Endothelial cell (in vitro differentiated cells): ENCODE data around the gene SLC28A3. TPM values are rescaled to one million over a fixed set of nuclear protein-coding genes. Genes with fewer than 3 reads are reported as not detected.
A peak's percentile ranks its signal among the peaks of the same experiment; 100 is the strongest.

ENCODE experiments used
- DNase-seq: peaks from one replicate; pipeline ENCODE4 v3.0.0; 2021; ENCODE audit warnings: low spot score
- H3K27ac Mint-ChIP-seq: one replicate; pipeline ENCODE4 v1.8.0; 2021; ENCODE audit warnings: mixed read lengths, inconsistent platforms; ENCODE audit not compliant: unreplicated experiment
- H3K27me3 Mint-ChIP-seq: one replicate; pipeline ENCODE4 v1.8.0; 2021; ENCODE audit warnings: mild to moderate bottlenecking, moderate library complexity, mixed read lengths, inconsistent platforms; ENCODE audit not compliant: unreplicated experiment
- H3K36me3 Mint-ChIP-seq: one replicate; pipeline ENCODE4 v1.8.0; 2021; ENCODE audit warnings: mild to moderate bottlenecking, low read depth, mixed read lengths, inconsistent platforms; ENCODE audit not compliant: unreplicated experiment
- H3K4me1 Mint-ChIP-seq: one replicate; pipeline ENCODE4 v1.8.0; 2021; ENCODE audit warnings: mild to moderate bottlenecking, mixed read lengths, inconsistent platforms; ENCODE audit not compliant: unreplicated experiment
- H3K4me3 Mint-ChIP-seq: one replicate; pipeline ENCODE4 v1.8.0; 2021; ENCODE audit warnings: mild to moderate bottlenecking, mixed read lengths, inconsistent platforms; ENCODE audit not compliant: unreplicated experiment
- H3K9me3 Mint-ChIP-seq: one replicate; pipeline ENCODE4 v1.8.0; 2021; ENCODE audit warnings: mixed read lengths, inconsistent platforms; ENCODE audit not compliant: unreplicated experiment
- total RNA-seq: library from RNA; stranded (reverse); fragmentation: NEBNext Ultra II Directional; extraction: Animal tissue kit (Norgen Biotek cat#: 25700); gene quantifications from one replicate; pipeline ENCODE4 v1.2.1, GENCODE V29; 2021; ENCODE audit not compliant: unreplicated experiment
- TF ChIP-seq, protein P1 (sequence below): fragments of 200-600 bp; sonication (generic); IDR thresholded peaks from one replicate; pipeline ENCODE4 v1.5.0; 2021; ENCODE audit warnings: antibody characterized with exemption; ENCODE audit not compliant: unreplicated experiment

The SLC28A3 gene
- total RNA-seq, 1 donor from 2014 or later, result 0.26 TPM

DNA sequence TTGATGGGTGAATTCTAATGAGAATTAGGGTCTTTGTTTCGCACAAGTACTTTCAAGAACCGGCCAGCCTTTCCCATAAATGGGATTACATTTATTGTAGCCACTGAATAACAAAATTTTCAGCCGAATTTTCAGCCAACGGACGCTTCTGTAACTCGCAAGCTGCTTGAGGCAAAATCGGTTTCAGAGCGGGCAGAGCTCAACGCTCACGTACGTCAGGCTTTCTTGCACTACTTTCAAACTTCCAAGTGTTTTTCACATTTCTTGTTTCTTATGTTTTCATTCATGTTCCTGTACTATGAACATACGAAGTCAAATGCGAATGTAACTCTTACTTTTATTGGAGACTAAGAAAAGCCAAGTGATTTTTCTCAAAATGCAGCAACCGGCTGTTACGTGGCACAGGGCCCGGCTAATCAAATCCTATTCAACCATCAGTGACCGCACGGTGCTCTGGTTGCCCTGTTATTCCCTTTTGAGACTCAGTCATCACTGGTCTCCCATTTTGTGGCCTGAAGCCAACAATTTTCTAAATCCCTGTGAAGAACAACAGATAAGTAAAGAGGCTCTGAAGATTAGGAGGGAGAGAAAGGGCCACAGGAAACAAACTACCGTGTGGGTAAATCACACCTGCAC lies 68.5 kb downstream of the SLC28A3 start:
- Mint-ChIP-seq H3K4me3 (peak overlapping the region; percentile 56), H3K27ac (no peak overlapping the region), H3K36me3 (no peaks in the 10 kb centered on the region), H3K9me3 (no peaks in the 10 kb centered on the region), H3K4me1 (peaks cover 5% of the 10 kb centered on the region), H3K27me3 (no peaks in the 10 kb centered on the region)
- DNase-seq, result no peak
- TF ChIP-seq, protein P1, sequence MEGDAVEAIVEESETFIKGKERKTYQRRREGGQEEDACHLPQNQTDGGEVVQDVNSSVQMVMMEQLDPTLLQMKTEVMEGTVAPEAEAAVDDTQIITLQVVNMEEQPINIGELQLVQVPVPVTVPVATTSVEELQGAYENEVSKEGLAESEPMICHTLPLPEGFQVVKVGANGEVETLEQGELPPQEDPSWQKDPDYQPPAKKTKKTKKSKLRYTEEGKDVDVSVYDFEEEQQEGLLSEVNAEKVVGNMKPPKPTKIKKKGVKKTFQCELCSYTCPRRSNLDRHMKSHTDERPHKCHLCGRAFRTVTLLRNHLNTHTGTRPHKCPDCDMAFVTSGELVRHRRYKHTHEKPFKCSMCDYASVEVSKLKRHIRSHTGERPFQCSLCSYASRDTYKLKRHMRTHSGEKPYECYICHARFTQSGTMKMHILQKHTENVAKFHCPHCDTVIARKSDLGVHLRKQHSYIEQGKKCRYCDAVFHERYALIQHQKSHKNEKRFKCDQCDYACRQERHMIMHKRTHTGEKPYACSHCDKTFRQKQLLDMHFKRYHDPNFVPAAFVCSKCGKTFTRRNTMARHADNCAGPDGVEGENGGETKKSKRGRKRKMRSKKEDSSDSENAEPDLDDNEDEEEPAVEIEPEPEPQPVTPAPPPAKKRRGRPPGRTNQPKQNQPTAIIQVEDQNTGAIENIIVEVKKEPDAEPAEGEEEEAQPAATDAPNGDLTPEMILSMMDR, result no peak

DNA sequence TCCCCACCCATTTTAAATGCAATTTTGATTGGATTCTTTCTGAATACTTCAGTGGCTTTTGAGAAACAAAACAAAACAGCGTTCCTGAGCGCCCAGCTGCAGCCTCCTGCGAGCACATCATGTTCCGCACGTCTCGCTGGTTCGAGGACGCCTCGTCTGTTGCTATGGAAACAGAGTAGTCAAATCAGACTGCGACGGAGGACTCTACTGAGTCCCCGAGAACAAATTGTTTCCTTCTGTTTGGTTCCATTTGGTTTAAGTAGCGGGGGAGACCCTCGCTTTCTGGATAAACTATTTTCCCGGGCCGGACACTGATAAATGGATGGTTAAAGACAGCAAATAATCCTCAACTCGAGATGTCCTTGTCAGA lies 69.0 kb downstream of the SLC28A3 start:
- Mint-ChIP-seq H3K36me3 (no peaks in the 10 kb centered on the region), H3K4me1 (peaks cover 5% of the 10 kb centered on the region)

DNA sequence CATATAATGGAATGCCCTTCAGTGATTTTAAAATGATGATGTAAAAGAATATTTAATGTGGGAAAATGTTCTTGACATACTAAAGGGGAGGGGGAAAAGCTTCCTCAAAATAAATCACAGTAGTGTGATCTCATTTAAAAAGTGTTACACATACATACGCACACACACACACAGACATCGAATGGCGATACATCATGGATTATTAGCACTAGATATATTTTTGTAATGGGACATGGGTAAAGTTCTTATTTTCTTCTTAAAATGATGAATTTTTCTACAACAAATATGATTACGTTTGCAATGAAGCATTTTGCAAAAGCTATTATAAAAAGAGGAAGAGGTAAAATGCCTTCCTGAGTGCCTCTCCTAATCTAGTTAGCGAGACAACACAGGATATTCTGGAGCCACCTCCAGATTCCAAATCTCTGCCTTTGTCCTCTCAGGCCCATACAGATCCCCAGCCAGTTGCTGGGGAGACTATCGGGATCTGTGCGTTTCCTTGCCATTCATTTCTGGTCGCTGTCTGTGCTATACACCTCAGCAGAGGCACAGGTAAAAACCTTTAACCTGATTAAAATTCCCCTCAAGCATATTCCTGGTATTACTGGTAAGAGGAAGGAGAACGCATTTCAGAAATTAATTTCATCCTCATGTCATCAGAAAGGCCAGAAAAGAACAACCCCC lies 69.6 kb downstream of the SLC28A3 start:
- Mint-ChIP-seq H3K27ac (peak overlapping the region; percentile 64), H3K4me3 (peak overlapping the region; percentile 56), H3K27me3 (peaks cover 4% of the 10 kb centered on the region), H3K4me1 (peaks cover 5% of the 10 kb centered on the region), H3K36me3 (no peaks in the 10 kb centered on the region), H3K9me3 (no peaks in the 10 kb centered on the region)
- TF ChIP-seq, protein P1, result no peak
- DNase-seq, result no peak

More for the DNA sequence above, 69.0 kb downstream of the SLC28A3 start:
- no peaks in the 10 kb centered on the region for H3K9me3 Mint-ChIP-seq
- H3K27ac Mint-ChIP-seq, result peak overlapping the region; percentile 64
- no peaks in the 10 kb centered on the region for H3K27me3 Mint-ChIP-seq
- TF ChIP-seq, protein P1, result no peak
- DNase-seq, result peak; percentile 50
- H3K4me3 Mint-ChIP-seq, result peak overlapping the region; percentile 56

DNA sequence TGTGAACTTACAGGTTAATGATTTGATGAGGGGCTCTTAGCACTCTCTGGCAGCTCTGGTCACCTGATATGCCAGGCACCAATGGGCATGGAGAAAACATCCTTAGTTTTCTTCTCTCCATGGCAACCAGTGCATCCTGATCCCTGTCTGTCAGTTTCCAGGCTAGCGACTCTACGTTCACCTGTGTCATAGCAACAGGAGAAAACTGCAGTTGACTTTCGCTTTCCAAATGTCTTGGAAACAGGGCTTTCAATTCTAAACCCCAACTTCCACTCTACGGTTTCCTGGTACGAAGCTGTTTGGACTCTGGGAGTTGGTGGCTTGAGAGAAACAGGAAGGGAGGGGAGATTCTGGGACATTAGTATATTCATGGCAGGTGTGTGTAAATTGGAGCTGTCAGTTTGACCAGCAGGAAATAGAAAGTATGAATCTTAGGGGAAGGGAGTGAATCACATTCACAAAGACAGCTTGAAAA lies 74.4 kb downstream of the SLC28A3 start:
- TF ChIP-seq, protein P1, result no peak
- Mint-ChIP-seq H3K36me3 (no peaks in the 10 kb centered on the region), H3K27me3 (peaks cover 4% of the 10 kb centered on the region), H3K4me1 (peaks cover under 1% of the 10 kb centered on the region), H3K9me3 (no peaks in the 10 kb centered on the region), H3K27ac (peak overlapping the region; percentile 89), H3K4me3 (no peak overlapping the region)
- peak; percentile 43 for DNase-seq
